ENCODE results near the gene RPL10A. TPM values are rescaled to one million over a fixed set of nuclear protein-coding genes. Genes with fewer than 3 reads are reported as not detected.

Gene RPL10A
- total and polyA plus RNA-seq, 5 donors = 608 to 717 (median 617) TPM

DNA sequence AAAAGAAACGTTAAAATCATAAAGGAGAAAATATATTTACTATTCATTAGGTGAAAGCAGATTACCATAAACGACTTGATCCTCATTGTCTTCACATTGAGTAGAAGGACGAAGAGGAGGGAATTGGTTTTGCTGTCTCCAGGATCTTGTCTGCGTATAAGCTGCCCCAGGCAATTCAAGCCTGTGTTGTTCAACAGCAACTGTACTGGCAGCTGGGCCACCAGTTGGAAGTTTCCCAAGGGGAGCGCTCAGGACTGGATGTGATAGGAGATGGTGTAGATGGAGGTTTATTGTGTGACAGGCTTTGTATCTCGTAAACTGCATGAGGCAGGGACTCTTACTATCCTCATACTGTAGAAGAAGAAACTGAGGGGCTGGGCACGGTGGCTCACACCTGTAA, 20.0 kb upstream of the RPL10A start:
- intact Hi-C loops (cut with DNase I) = loop anchor here in 3 of 4 donors (2.0 to 5.0 kb wide), 2 partner anchors 105 to 106 kb away; partner anchors contain the start of gene PPARD (in 3 of the 3)
- DNase-seq (no peak), ATAC-seq (no peak)
- Histone ChIP-seq H3K9me3 (ENCODE audit: control insufficient read depth, low read length) (no peaks in the 10 kb centered on the region), H3K27me3 (ENCODE audit: control insufficient read depth, insufficient read depth) (no peaks in the 10 kb centered on the region), H3K27ac (ENCODE audit: low read length) (no peak overlapping the region), H3K4me3 (ENCODE audit: low read length) (no peak overlapping the region), H3K4me1 (ENCODE audit: control insufficient read depth, insufficient read depth, low read length) (no peaks in the 10 kb centered on the region)
- 71% methylated on average over 7 of the region's 7 CpGs for WGBS

DNA sequence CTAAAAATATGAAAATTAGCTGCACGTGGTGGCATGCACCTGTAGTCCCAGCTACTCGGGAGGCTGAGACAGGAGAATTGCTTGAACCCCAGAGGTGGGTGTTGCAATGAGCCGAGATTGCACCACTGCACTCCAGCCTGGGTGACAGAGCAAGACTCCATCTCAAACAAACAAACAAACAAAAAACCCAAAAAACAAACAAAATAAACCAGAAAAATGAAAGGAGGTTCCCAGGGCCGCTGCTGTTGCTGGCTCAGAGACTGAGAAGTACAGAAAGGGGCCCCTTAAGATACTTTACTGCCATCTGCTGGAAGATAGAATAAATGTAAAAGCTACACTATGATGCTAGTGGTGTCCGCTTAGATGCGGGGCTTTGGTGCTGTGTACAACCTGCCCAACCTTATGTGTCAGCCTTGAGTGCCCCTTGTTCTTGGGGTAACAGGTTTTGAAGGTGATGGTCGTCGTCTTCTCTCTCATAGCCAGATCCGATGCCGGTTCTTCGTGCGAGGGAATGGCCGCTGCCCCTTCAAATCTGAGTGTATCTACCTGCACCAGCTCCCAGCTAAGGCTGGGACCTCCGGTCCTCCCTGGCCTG, 18.8 kb upstream of the RPL10A start:
- intact Hi-C loops (cut with DNase I) = loop anchor here in 3 of 4 donors (2.0 to 5.0 kb wide), 2 partner anchors 107 kb away; partner anchors contain the start of gene PPARD (in 3 of the 3)
- ATAC-seq (peak; percentile 59 to 63), DNase-seq (peak in 1 of 3 donors; percentile 67)
- Histone ChIP-seq H3K9me3 (ENCODE audit: control insufficient read depth, low read length) (no peaks in the 10 kb centered on the region), H3K4me3 (ENCODE audit: low read length) (no peak overlapping the region), H3K4me1 (ENCODE audit: control insufficient read depth, insufficient read depth, low read length) (no peaks in the 10 kb centered on the region), H3K27me3 (ENCODE audit: control insufficient read depth, insufficient read depth) (no peaks in the 10 kb centered on the region), H3K27ac (ENCODE audit: low read length) (no peak overlapping the region)
- 32% methylated on average over 14 of the region's 14 CpGs for WGBS

DNA sequence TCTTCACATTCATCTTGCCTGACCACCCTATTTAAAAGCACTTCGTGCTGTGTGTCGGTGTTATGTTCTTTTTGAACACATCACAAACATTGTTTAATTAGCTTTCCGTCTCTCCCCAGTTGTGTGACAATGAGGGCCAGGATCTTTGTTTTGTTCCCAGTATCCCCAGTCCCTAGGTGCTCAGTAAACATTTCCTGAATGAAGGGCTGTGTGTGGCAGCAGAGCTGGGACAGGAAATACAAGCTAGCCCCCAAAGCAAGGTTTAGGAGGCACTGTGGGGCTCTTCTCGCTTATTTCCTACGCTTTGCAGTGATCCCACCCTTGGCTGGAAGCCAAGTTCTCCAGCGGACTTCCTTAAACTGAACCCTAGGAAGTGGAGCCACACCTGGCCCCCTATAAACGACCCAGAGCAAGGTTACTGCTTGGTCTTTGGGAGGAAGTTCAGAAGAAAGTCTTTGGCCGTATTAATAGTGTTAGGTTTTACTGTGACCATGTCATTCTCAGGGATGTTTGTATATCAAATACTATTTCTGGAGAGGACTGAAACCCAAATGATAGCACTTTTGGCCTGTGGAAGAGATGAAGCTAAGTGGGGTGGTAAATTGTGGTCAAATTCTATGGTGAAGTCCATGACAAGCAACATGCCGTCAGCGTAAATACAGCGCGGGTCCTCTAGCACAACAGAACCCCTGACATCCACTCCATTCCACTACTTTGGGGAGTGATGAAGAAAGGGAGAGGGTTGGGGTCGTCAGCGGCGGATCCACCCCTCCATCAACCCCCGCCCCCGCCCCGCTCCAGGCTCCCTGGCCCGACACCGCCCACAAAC, 16.6 kb upstream of the RPL10A start:
- no peaks in the 10 kb centered on the region for H3K4me1 ChIP-seq (ENCODE audit: control insufficient read depth, insufficient read depth, low read length)
- ATAC-seq = no peak
- WGBS = 13% methylated on average over 20 of the region's 20 CpGs
- peak in 1 of 3 donors; percentile 70 for DNase-seq
- peak overlapping the region; percentile 38 for H3K4me3 ChIP-seq (ENCODE audit: low read length)
- H3K27ac ChIP-seq (ENCODE audit: low read length) = no peak overlapping the region
- no peaks in the 10 kb centered on the region for H3K9me3 ChIP-seq (ENCODE audit: control insufficient read depth, low read length)
- intact Hi-C loops (cut with DNase I) = loop anchor here in 2 of 4 donors (5.0 kb wide), 2 partner anchors 109 to 154 kb away; partner anchors contain the start of genes DEF6 (in 1 of the 2) and PPARD (in 1 of the 2)
- H3K27me3 ChIP-seq (ENCODE audit: control insufficient read depth, insufficient read depth) = no peaks in the 10 kb centered on the region

DNA sequence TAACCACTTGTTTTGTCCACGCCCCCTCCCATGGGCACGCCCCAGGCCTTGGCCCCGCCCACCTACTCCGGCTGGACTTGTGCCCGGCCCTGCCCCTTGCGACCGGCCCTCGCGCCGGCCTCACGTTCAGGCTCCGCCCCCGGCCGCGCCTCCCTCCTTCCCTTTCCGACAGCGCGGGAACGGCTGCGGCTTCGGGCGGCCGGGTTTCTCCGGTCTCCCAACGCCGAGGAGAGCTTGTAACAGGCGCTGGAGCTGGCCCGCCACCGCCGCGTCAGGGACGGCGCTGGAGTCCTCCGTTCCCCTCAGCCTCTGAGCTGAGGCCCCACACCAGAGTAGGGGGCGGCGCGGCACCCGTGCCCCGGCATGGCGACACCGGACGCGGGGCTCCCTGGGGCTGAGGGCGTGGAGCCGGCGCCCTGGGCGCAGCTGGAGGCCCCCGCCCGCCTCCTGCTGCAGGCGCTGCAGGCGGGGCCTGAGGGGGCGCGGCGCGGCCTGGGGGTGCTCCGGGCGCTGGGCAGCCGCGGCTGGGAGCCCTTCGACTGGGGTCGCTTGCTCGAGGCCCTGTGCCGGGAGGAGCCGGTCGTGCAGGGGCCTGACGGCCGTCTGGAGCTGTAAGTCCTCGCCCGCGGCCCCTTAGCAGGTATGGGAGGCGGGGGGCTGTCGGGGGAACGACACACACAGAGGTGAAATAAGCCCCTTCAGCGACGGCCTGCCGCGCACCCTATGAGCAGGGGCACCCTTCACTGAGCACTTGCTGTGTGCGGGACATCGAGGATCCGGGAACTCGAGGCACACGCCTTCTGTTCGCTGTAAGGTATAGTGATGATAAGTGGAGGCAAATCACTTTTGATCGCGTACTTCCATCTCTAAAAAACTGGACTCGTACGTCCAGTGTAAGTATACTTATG, 15.8 kb upstream of the RPL10A start, which contains the start of gene FANCE:
Gene FANCE (plus strand): TSS at position 156 of the 908 bp plus-strand sequence. CDS start 208 bp downstream, at position 364.
- Histone ChIP-seq H3K27ac (ENCODE audit: low read length) (no peak within 1 kb of the TSS), H3K4me1 (ENCODE audit: control insufficient read depth, insufficient read depth, low read length) (no peaks in the 10 kb centered on the region), H3K27me3 (ENCODE audit: control insufficient read depth, insufficient read depth) (no peaks in the 10 kb centered on the region), H3K9me3 (ENCODE audit: control insufficient read depth, low read length) (no peaks in the 10 kb centered on the region), H3K4me3 (ENCODE audit: low read length) (peak within 1 kb of the TSS; percentile 38)
- intact Hi-C loops (cut with DNase I) = loop anchor here in 2 of 4 donors (5.0 kb wide), 2 partner anchors 110 to 155 kb away; partner anchors contain the start of genes DEF6 (in 1 of the 2) and PPARD (in 1 of the 2)
- under 1% methylated on average over 87 of the region's 87 CpGs for WGBS
- DNase-seq (peak; percentile 94 to 98 (median 98)), ATAC-seq (peak; percentile 97 to 98)

DNA sequence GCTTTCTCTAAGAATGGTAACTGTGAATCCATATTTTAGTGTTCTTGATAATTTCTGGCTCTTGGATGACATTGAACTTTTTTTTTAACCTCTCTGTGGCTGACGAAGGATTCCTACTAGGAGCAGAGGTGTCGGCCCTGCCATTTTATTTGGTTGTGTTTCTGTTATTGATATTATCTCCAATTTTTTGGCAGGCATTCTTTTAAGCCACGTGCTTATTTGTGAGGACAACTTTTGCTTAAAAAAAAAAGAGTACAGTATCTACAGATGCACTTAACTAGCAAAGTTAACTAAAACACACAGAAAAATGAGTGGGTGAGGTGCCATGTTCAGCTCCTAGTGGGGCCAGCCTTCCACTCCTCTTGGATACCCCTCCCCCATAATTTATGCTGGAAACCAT, 15.0 kb upstream of the RPL10A start:
- ATAC-seq = no peak
- DNase-seq = no peak
- Histone ChIP-seq H3K4me3 (ENCODE audit: low read length) (peak overlapping the region; percentile 38), H3K27me3 (ENCODE audit: control insufficient read depth, insufficient read depth) (no peaks in the 10 kb centered on the region), H3K4me1 (ENCODE audit: control insufficient read depth, insufficient read depth, low read length) (no peaks in the 10 kb centered on the region), H3K9me3 (ENCODE audit: control insufficient read depth, low read length) (no peaks in the 10 kb centered on the region), H3K27ac (ENCODE audit: low read length) (no peak overlapping the region)
- intact Hi-C loops (cut with DNase I) = loop anchor here in 2 of 4 donors (5.0 kb wide), 2 partner anchors 111 to 156 kb away; partner anchors contain the start of genes DEF6 (in 1 of the 2) and PPARD (in 1 of the 2)
- WGBS = 14% methylated on average over 3 of the region's 3 CpGs

DNA sequence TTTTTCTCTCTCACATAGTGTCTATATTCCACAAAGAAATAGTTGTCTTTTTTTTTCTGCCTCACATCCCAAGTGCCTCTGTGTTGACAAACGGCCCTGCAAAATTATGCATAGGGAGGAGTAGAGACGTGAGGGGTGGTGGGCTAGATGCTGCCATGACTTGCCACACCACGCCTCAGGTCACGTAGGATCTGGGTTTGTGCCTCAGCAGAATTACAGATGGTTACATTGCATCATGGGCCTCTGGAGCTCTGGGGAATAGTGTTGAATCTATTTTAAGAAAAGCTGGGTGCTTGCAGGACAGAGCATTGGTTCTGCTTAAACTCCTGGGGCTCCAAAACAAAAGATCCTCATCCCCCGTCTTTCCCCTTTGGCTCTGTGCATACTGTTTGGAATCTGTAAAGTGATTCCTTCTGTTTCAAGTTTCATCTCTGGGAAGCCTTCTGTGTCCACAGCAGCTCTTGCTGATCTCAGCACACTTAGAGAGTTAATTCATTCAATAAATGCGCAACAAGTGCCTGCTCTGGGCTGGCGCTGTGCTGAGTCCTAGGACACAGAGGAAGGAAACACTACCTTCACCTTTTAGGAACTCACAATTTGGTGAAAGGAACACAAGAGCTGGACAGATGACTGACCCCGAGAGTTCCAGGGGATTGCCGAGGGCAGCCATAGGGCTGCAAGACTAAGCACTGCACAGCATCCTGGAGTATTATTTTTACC, 13.7 kb upstream of the RPL10A start:
- ATAC-seq (no peak), DNase-seq (no peak)
- Histone ChIP-seq H3K27me3 (ENCODE audit: control insufficient read depth, insufficient read depth) (no peaks in the 10 kb centered on the region), H3K9me3 (ENCODE audit: control insufficient read depth, low read length) (no peaks in the 10 kb centered on the region), H3K27ac (ENCODE audit: low read length) (no peak overlapping the region), H3K4me1 (ENCODE audit: control insufficient read depth, insufficient read depth, low read length) (no peaks in the 10 kb centered on the region), H3K4me3 (ENCODE audit: low read length) (no peak overlapping the region)
- 72% methylated on average over 9 of the region's 9 CpGs for WGBS
- intact Hi-C loops (cut with DNase I) = loop anchor here in 2 of 4 donors (5.0 kb wide), 2 partner anchors 112 to 157 kb away; partner anchors contain the start of genes DEF6 (in 1 of the 2) and PPARD (in 1 of the 2)

DNA sequence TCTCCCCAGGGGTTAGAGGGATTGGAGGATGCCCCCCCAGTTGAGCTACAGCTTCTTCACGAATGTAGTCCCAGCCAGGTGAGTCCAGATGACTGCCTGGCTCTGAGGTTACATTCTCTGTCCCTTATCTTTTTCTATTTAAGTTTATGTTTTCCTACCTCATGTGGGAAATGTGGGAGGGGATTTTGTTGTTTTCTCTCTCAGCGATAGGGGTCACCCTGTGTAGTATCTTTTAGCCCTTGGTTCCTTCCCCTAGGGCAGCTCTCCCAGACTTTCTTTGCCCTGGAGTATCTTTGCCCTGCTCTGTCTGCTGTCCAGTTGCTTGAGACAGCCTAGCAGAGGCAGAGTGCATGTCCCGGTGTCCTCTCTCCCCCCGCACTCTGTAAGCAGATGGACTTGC, 10.3 kb upstream of the RPL10A start:
- DNase-seq = no peak
- H3K4me1 ChIP-seq (ENCODE audit: control insufficient read depth, insufficient read depth, low read length) = no peaks in the 10 kb centered on the region
- 80% methylated on average over 4 of the region's 4 CpGs for WGBS
- H3K9me3 ChIP-seq (ENCODE audit: control insufficient read depth, low read length) = no peaks in the 10 kb centered on the region
- no peak for ATAC-seq
- intact Hi-C loops (cut with DNase I) = no loop called here
- no peak overlapping the region for H3K27ac ChIP-seq (ENCODE audit: low read length)
- H3K4me3 ChIP-seq (ENCODE audit: low read length) = no peak overlapping the region
- H3K27me3 ChIP-seq (ENCODE audit: control insufficient read depth, insufficient read depth) = no peaks in the 10 kb centered on the region

DNA sequence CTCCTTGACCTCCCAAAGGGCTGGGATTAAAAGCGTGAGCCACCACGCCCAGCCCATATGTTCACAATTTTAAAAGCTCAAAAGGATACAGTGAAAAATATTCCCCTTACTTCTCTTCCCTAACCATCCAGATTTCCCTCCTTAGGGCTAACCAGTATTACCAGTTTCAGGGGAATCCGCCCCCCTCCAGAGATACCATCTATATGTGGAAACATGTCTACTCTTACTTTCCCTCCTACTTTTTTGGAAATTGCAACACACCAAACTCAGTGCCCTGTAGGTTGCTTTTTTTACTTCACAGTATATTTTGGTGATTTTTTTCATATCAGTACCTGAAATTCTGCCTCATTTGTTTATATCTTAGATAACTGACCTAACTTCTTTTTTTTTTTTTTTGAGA, 6.9 kb upstream of the RPL10A start:
- Histone ChIP-seq H3K4me1 (ENCODE audit: control insufficient read depth, insufficient read depth, low read length) (no peaks in the 10 kb centered on the region), H3K27ac (ENCODE audit: low read length) (no peak overlapping the region), H3K27me3 (ENCODE audit: control insufficient read depth, insufficient read depth) (no peaks in the 10 kb centered on the region), H3K4me3 (ENCODE audit: low read length) (no peak overlapping the region), H3K9me3 (ENCODE audit: control insufficient read depth, low read length) (no peaks in the 10 kb centered on the region)
- WGBS = 99% methylated on average over 3 of the region's 3 CpGs
- intact Hi-C loops (cut with DNase I) = no loop called here
- no peak for DNase-seq
- no peak for ATAC-seq

DNA sequence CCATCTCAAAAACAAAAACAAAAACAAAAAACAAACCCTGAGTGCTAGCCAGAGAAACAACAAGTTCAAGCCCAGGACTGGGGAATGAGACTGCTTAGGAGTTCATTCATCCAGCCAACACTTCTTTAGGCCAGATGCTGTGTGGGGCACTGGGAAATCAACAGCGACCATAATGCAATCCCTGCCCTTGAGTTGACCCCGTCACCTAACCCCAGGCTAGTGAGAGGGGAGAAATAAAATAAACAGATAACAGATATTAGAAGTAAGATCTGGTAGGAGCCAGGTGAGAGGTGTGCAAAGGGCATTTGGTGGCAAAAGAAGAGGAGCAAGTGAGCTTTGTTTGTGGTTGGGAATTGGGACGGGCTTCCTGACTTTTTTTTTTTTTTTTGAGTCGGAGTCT, 4.9 kb upstream of the RPL10A start:
- Histone ChIP-seq H3K4me3 (ENCODE audit: low read length) (no peak overlapping the region), H3K4me1 (ENCODE audit: control insufficient read depth, insufficient read depth, low read length) (no peaks in the 10 kb centered on the region), H3K27me3 (ENCODE audit: control insufficient read depth, insufficient read depth) (no peaks in the 10 kb centered on the region), H3K27ac (ENCODE audit: low read length) (no peak overlapping the region), H3K9me3 (ENCODE audit: control insufficient read depth, low read length) (no peaks in the 10 kb centered on the region)
- DNase-seq = no peak
- intact Hi-C loops (cut with DNase I) = no loop called here
- WGBS = 90% methylated on average over 4 of the region's 4 CpGs
- no peak for ATAC-seq

DNA sequence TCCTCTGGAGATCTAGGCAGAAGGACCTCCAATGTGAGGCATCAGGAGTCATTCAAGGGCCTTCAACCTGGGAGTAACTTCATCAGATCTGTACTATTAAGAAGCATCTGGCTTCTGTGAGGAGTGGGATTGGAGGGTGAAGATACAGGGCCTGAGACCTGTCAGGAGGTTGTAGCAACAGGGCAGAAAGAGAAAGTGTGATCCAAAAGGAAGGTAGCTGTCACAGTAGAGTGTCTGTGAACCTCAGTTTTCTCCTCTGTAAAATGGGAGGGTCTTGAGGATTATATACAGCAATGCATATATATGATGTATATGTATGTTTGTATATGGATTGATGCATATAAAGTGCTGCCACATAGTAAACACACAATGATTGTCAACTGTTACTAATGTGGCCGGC, 2.6 kb upstream of the RPL10A start:
- ATAC-seq (no peak), DNase-seq (no peak)
- Histone ChIP-seq H3K27ac (ENCODE audit: low read length) (no peak overlapping the region), H3K4me1 (ENCODE audit: control insufficient read depth, insufficient read depth, low read length) (peaks cover 4% of the 10 kb centered on the region), H3K27me3 (ENCODE audit: control insufficient read depth, insufficient read depth) (no peaks in the 10 kb centered on the region), H3K4me3 (ENCODE audit: low read length) (no peak overlapping the region), H3K9me3 (ENCODE audit: control insufficient read depth, low read length) (no peaks in the 10 kb centered on the region)
- intact Hi-C loops (cut with DNase I) = no loop called here
- WGBS = 94% methylated on average over 1 of the region's 1 CpG
